ENCODE measurements around the gene TLE5. TPM values are rescaled to one million over a fixed set of nuclear protein-coding genes. Genes with fewer than 3 reads are reported as not detected.

The TLE5 gene
- total and polyA plus RNA-seq, 10 of the 15 experiments (the other 5 are each of a cell fraction or from before 2014, with no cell fraction given), result 2.5 to 373 (median 154) TPM

GRCh38 chr19:3008994-3009393, 53.3 kb downstream of the TLE5 start (continued):
- TF ChIP-seq ZNF384 (IDR thresholded peaks at IDR 0.05; ENCODE audit: borderline replicate concordance, low read depth, low read length) (no peak), RB1 (IDR thresholded peaks at IDR 0.05; ENCODE audit: borderline replicate concordance) (no peak), CHD4 (IDR thresholded peaks at IDR 0.05) (no peak), IKZF2 (IDR thresholded peaks at IDR 0.05) (no peak), MTA2 (IDR thresholded peaks at IDR 0.05; ENCODE audit: low read depth) (no peak), RAD51 (IDR thresholded peaks at IDR 0.05) (no peak)

GRCh38 chr19:3007975-3008374, 54.3 kb downstream of the TLE5 start:
- RAD21 ChIA-PET (ENCODE audit: unreplicated experiment), result interaction anchor here (1.1 kb wide), 1 partner anchor 96 kb away, joined by 4 read pairs; no protein-coding TSS in a partner anchor

More at GRCh38 chr19:3007975-3008374, 54.3 kb downstream of the TLE5 start:
- no peak for DNase-seq (ENCODE audit: low read depth, low spot score)
- peak; percentile 77 for FAIRE-seq
- no peaks in the 10 kb centered on the region; a peak in 1 of 4 replicates for H3K27me3 ChIP-seq (replicated peaks in 1 of 2; ENCODE audit: control insufficient read depth in 2 of 2, insufficient read depth in 2 of 2, low read length in 1 of 2)
- no peaks in the 10 kb centered on the region for H3K79me2 ChIP-seq (ENCODE audit: control insufficient read depth, insufficient read depth, low read length)
- no TSS peak for BruUV-seq (replicated peaks)
- ChIA-PET CTCF (interaction anchor here (1.1 kb wide), 1 partner anchor 45 kb away, joined by 3 read pairs; no protein-coding TSS in a partner anchor), POLR2A (no interaction called here), SMC1A (ENCODE audit: uncharacterized antibody, unreplicated experiment) (no interaction called here)
- H2AFZ ChIP-seq (ENCODE audit: control insufficient read depth, low read depth, low read length), result no peak overlapping the region
- intact Hi-C loops (cut with micrococcal nuclease; ENCODE audit: unreplicated experiment) (no loop called here), in situ Hi-C loops (cut with MboI) (no loop called here)
- H3K36me3 ChIP-seq (ENCODE audit: control insufficient read depth in 2 of 2, insufficient read depth in 2 of 2, low read length in 1 of 2), result no peaks in the 10 kb centered on the region
- no peak overlapping the region for H3K9ac ChIP-seq (ENCODE audit: control insufficient read depth, insufficient read depth, low read length)
- no peak overlapping the region for H3K4me2 ChIP-seq (ENCODE audit: control insufficient read depth, insufficient read depth)
- H3K27ac ChIP-seq (ENCODE audit: control insufficient read depth, insufficient read depth), result no peak overlapping the region
- ATAC-seq, result peak; percentile 81
- H4K20me1 ChIP-seq (ENCODE audit: control insufficient read depth, insufficient read depth), result no peaks in the 10 kb centered on the region
- TF ChIP-seq CBX5 (IDR thresholded peaks at IDR 0.05; ENCODE audit: low read depth) (no peak), ZZZ3 (IDR thresholded peaks at IDR 0.05; ENCODE audit: control insufficient read depth, insufficient read length, low read depth) (no peak), SMAD5 (IDR thresholded peaks at IDR 0.05; ENCODE audit: low read depth) (no peak)
- WGBS (ENCODE audit: insufficient coverage, insufficient replicate concordance, low lambda C conversion rate, missing lambda C conversion rate), result 16% methylated on average over 9 of the region's 9 CpGs
- H3K9me3 ChIP-seq (replicated peaks; ENCODE audit: control insufficient read depth, insufficient read depth, low read length), result no peaks in the 10 kb centered on the region
- no peaks in the 10 kb centered on the region; the same call in none of the 2 replicates for H3K4me1 ChIP-seq (ENCODE audit: control insufficient read depth, insufficient read depth, low read length)
- H3K4me3 ChIP-seq, result no peak overlapping the region

Data from GM12878 (cell line).